GM21360 (cell line): Measurements from ENCODE around the gene PPP1R9A.

Experiments used
- ATAC-seq: cut with Tn5 transposase; IDR thresholded peaks from one replicate; pipeline ENCODE4 v1.9.1; 2021; ENCODE audit warnings: mild to moderate bottlenecking, moderate library complexity; ENCODE audit not compliant: unreplicated experiment

Gene PPP1R9A

GRCh38 chr7:95304990-95305389, 397.6 kb downstream of the PPP1R9A start:
- ATAC-seq: no peak

GRCh38 chr7:95309951-95310350, 402.6 kb downstream of the PPP1R9A start:
- no peak for ATAC-seq

GRCh38 chr7:95311389-95311788, 404.0 kb downstream of the PPP1R9A start:
- ATAC-seq: no peak

GRCh38 chr7:95312561-95312960, 405.2 kb downstream of the PPP1R9A start:
- no peak for ATAC-seq

- ATAC-seq: peak; percentile 91
Measured at GRCh38 chr7:95316588-95316987, 409.2 kb downstream of the PPP1R9A start.

- ATAC-seq: no peak
Measured at GRCh38 chr7:95317546-95317945, 410.2 kb downstream of the PPP1R9A start.

GRCh38 chr7:95317966-95318365, 410.6 kb downstream of the PPP1R9A start:
- no peak for ATAC-seq

DNA sequence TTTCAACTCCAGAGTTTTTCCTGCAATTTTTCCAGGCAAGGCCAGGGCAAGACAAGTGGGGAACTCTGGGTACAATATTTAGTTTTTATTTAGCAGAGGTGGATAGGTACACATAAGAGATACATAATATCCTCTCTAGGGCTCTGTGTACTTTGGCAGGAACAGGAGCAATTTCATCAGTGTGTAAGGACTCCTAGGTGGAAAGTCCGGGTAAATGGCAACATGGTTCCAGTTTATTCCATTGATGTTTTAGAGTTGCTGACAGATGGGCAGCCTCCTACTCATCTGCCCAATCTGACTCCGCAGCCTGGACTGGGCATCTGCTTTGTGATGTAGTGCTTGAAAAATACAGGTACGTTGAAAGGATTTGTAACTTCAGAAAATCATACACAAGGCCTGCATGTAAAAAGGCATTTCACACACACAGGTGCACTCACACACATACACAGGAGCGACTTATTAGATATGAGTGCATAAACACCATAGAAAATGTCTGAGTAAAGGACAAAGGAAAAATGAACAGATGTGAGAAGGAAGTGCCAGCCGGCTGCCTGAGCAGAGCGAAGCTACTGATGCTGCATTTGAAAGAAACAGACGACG, 411.2 kb downstream of the PPP1R9A start:
- no peak for ATAC-seq

GRCh38 chr7:95319570-95319969, 412.2 kb downstream of the PPP1R9A start:
- ATAC-seq: no peak

DNA sequence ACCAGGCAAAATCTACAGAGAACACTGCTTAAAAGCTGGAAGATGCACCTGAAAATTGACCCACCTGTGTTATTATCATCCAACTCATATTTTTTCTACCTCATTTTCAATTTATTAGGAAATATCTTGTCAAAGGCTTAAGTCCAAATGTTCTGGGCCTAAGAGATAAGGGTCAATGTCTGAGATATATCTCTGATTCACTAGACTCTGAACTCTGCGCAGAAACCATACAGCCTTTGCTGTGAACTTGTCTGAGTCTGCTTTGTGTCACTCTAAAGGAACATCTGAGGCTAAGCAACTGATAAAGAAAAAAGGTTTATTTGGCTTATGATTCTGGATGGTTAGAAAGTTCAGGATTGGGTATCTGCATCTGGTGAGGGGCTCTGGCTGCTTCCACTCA, 413.3 kb downstream of the PPP1R9A start:
- no peak for ATAC-seq

DNA sequence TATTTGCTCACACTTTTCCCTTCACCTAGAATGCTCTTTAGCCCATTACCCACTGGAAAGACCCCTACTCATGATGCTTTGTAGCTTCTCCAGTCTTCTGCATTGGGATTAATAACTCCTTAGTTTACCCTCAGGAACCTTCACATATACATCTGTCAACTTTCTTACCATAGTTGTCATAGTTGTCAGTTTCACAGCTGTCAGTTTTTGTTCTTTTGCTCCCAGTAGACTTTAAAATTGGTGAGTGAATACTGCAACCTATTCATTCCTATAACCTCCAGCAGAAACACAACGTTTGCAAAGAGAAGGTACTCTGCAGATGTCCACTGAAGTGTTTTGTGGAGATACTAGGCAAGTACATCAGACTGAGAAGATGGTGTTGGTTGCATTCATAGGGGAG, 414.3 kb downstream of the PPP1R9A start:
- no peak for ATAC-seq

GRCh38 chr7:95322396-95322795, 415.0 kb downstream of the PPP1R9A start:
- ATAC-seq: no peak

DNA sequence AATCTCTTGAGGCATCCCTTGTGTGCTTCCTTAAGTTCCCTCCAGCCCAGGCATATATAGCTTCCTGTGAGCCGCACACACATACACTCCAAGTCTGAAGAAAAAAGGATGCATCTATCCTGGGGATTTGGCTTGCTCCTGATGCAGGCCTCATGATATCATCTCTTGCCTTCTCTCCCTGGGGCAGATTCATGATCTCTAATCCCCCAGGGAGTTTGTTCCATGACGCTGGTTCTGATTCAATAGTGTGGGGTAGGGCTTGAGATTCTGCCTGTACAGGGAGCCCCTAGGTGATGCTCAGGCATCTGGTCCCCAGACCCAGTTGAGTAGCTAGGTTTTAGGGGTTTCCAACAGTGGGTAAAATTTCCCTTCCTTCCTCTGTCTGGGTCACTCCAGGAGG, 415.5 kb downstream of the PPP1R9A start:
- no peak for ATAC-seq

GRCh38 chr7:95323410-95324129, 416.2 kb downstream of the PPP1R9A start:
- ATAC-seq: no peak

GRCh38 chr7:95324431-95324830, 417.0 kb downstream of the PPP1R9A start, which contains the start of gene PON1:
PON1 (minus strand) TSS chr7:95324532; CDS start chr7:95324475, 57 bp downstream.
- ATAC-seq: no peak

- no peak for ATAC-seq
Measured at GRCh38 chr7:95327356-95327755, 420.0 kb downstream of the PPP1R9A start.

DNA sequence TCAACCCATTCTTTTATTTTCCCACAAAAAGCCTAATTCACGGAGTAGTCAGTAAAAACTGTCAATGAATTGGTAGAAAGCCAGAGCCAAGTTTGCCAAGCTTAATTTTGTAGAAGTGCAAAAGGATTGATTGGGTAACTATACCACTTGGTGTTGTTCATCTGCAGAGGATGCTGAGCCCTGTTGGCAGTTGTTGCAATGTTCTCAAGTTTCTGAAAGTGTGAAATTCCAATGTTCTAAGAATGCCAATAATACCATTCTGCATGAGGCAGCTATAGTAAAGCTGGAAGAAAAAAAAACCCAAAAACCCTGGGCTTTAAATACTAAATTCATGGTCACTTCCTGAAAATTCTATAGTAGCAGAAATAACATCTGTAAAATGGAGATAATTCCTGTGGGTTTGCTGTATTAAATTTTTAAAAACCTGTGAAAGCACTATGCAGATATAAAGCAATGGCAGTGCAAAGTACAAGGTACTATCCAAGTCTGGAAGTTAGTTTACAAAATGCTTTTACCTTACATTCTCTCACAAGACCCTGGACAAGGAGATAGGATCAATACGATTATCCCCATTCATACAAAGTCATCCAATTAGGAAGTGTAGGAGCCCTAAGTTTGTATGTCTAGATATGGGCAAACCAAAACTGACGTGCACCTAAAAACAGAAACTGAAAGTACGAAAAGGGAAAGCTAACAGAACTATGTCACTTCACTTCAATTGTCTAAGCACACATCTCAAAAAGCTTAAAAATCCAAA, 423.0 kb downstream of the PPP1R9A start:
- ATAC-seq: peak; percentile 96

GRCh38 chr7:95330961-95331337, 423.6 kb downstream of the PPP1R9A start:
- peak; percentile 27 for ATAC-seq

- ATAC-seq: no peak
Measured at GRCh38 chr7:95334447-95334846, 427.1 kb downstream of the PPP1R9A start.

DNA sequence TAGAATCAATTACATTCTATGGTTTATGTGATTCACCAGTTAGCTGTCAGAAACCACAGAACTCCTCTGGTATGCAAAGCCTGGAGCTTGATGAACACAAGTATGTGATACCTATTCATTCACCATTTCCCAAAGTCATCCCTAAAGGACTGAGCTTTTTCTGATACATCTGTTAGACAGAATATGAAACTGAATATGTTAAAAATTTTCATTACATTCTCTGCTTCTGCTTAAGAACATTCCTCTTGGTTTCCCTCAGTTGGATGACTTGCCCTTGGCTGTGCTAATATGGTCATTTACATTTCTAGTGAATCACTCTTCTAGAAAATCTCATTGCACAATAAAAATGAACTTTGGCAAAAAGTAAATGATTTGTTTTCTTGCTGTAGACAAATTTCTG, 427.7 kb downstream of the PPP1R9A start:
- ATAC-seq: no peak

- ATAC-seq: no peak
Measured at GRCh38 chr7:95338832-95339231, 431.4 kb downstream of the PPP1R9A start.

- ATAC-seq: peak; percentile 68
Measured at GRCh38 chr7:95340491-95340890, 433.1 kb downstream of the PPP1R9A start.
